Glomerular visceral epithelial cell (primary cell): Measurements from ENCODE around the gene ABL1.
"Not testable (repeated sequence)": the region's sequence is repeated elsewhere in the genome, so short reads cannot be mapped to it uniquely, and the experiment has no call there.

ENCODE experiments used
- DNase-seq: peaks from one replicate; pipeline ENCODE4 v3.0.0-alpha.2; 2016; ENCODE audit errors: extremely low spot score

ABL1 gene

GRCh38 chr9:130903194-130904069, 68.4 kb downstream of the ABL1 start:
- no peak for DNase-seq

GRCh38 chr9:130904070-130905044, 69.3 kb downstream of the ABL1 start:
- DNase-seq: no peak

- no peak for DNase-seq
Observed at GRCh38 chr9:130905125-130905901, 70.3 kb downstream of the ABL1 start.

- no peak for DNase-seq
Observed at GRCh38 chr9:130905902-130906734, 71.1 kb downstream of the ABL1 start.

GRCh38 chr9:130906735-130907416, 71.8 kb downstream of the ABL1 start:
- DNase-seq: no peak

GRCh38 chr9:130908146-130908877, 73.3 kb downstream of the ABL1 start:
- DNase-seq: no peak

GRCh38 chr9:130908878-130909355, 73.9 kb downstream of the ABL1 start:
- no peak for DNase-seq

- DNase-seq: not testable (repeated sequence)
Observed at GRCh38 chr9:130910041-130910440, 75.0 kb downstream of the ABL1 start.

GRCh38 chr9:130910670-130911069, 75.6 kb downstream of the ABL1 start:
- DNase-seq: not testable (repeated sequence)

- no peak for DNase-seq
Observed at GRCh38 chr9:130911254-130912049, 76.4 kb downstream of the ABL1 start.

GRCh38 chr9:130912932-130913598, 78.0 kb downstream of the ABL1 start:
- peak; percentile 86 for DNase-seq

GRCh38 chr9:130913599-130914416, 78.8 kb downstream of the ABL1 start:
- no peak for DNase-seq

GRCh38 chr9:130914417-130915095, 79.5 kb downstream of the ABL1 start:
- DNase-seq: no peak

GRCh38 chr9:130915096-130915447, 80.0 kb downstream of the ABL1 start:
- no peak for DNase-seq

GRCh38 chr9:130917168-130917960, 82.3 kb downstream of the ABL1 start:
- no peak for DNase-seq
